ENCODE data around the gene TMEM263. TPM values are rescaled to one million over a fixed set of nuclear protein-coding genes. Genes with fewer than 3 reads are reported as not detected.

The TMEM263 gene
- total RNA-seq, 1 experiment from 2014 or later: 11.8 TPM

GRCh38 chr12:106973545-106973944 is 17.8 kb downstream of the TMEM263 start:
- H2BK120ac ChIP-seq (ENCODE audit: low read depth, low read length, poor library complexity, severe bottlenecking): no peak overlapping the region
- no peak overlapping the region for H3K14ac ChIP-seq (ENCODE audit: insufficient read depth, low read length)
- no peaks in the 10 kb centered on the region for H3K9me3 Mint-ChIP-seq
- no peak overlapping the region for H2BK15ac ChIP-seq (ENCODE audit: low read depth, low read length)
- no peak overlapping the region for H3K56ac ChIP-seq (ENCODE audit: insufficient read length, low read depth, low read length)
- no peak overlapping the region for H3K27ac ChIP-seq (ENCODE audit: insufficient read length, low read depth, low read length)
- no peak for DNase-seq
- no peaks in the 10 kb centered on the region for H3K27me3 ChIP-seq (ENCODE audit: insufficient read depth, low read length)
- no peak overlapping the region for H3K4ac ChIP-seq (ENCODE audit: low read depth, low read length)
- H3K23me2 ChIP-seq (ENCODE audit: insufficient read length, low read depth, low read length, poor library complexity, severe bottlenecking): no peaks in the 10 kb centered on the region
- no peak for TF ChIP-seq CTCF (conservative IDR thresholded peaks at IDR 0.05)
- no peak overlapping the region for H3K27ac Mint-ChIP-seq
- H3K4me2 ChIP-seq (ENCODE audit: insufficient read depth, insufficient read length, low read length): no peak overlapping the region
- H3K9ac ChIP-seq (ENCODE audit: extremely low read depth, insufficient read length, low read length): no peak overlapping the region
- no peak overlapping the region for H4K91ac ChIP-seq (ENCODE audit: insufficient read length, low read depth, low read length)
- H3K23ac ChIP-seq (ENCODE audit: insufficient read length, low read depth, low read length): no peak overlapping the region
- H3K27me3 Mint-ChIP-seq (ENCODE audit: low read depth): no peaks in the 10 kb centered on the region
- no peaks in the 10 kb centered on the region for H4K20me1 ChIP-seq (ENCODE audit: control insufficient read depth, insufficient read depth, insufficient read length)
- no peak overlapping the region for H3T11ph ChIP-seq (ENCODE audit: low read length)
- no peak overlapping the region for H2BK5ac ChIP-seq (ENCODE audit: insufficient read length, low read length)
- 0 out of 2 replicates have a peak, but pooled peaks cover 2% of the 10 kb centered on the region for H3K79me2 ChIP-seq (ENCODE audit: insufficient read depth, low read length)
- H3K4me1 Mint-ChIP-seq: no peaks in the 10 kb centered on the region
- H4K5ac ChIP-seq (ENCODE audit: insufficient read length, low read depth, low read length): no peak overlapping the region
- no peaks in the 10 kb centered on the region for H3K79me1 ChIP-seq (ENCODE audit: insufficient read depth, low read depth, low read length, poor library complexity, severe bottlenecking)
- H3K4me3 Mint-ChIP-seq: no peak overlapping the region
- no peaks in the 10 kb centered on the region for H3K4me1 ChIP-seq (ENCODE audit: insufficient read depth, low read length)
- peaks cover 2 to 12% (median 6%) of the 10 kb centered on the region in 3 experiments; a peak in 6 of 7 replicates for H3K36me3 Mint-ChIP-seq (ENCODE audit: insufficient read depth in 1 of 3, low read depth in 3 of 3)
- no peak overlapping the region for H2AK5ac ChIP-seq (ENCODE audit: insufficient read length, low read length)
- H2AFZ ChIP-seq (ENCODE audit: low read length): no peak overlapping the region
- H3K18ac ChIP-seq (ENCODE audit: insufficient read length, low read depth, low read length): no peak overlapping the region
- H2BK12ac ChIP-seq (ENCODE audit: insufficient read length, low read depth, low read length): no peak overlapping the region
- H4K8ac ChIP-seq (replicated peaks; ENCODE audit: insufficient read length, low read depth, low read length): no peak overlapping the region
- no peaks in the 10 kb centered on the region for H3K9me3 ChIP-seq (ENCODE audit: control insufficient read depth, low read depth, low read length)
- no peak overlapping the region for H2BK20ac ChIP-seq (ENCODE audit: low read depth, low read length, poor library complexity, severe bottlenecking)

All from H9 (cell line).